GM12801 (cell line): Measurements from ENCODE around the gene DHFR.

Experiments
- TF ChIP-seq, protein P1 (sequence below): IDR thresholded peaks from one replicate; pipeline ENCODE4 v1.5.1; 2011; ENCODE audit warnings: control low read depth; ENCODE audit not compliant: insufficient read length; ENCODE audit errors: extremely low read depth

Gene DHFR

DNA sequence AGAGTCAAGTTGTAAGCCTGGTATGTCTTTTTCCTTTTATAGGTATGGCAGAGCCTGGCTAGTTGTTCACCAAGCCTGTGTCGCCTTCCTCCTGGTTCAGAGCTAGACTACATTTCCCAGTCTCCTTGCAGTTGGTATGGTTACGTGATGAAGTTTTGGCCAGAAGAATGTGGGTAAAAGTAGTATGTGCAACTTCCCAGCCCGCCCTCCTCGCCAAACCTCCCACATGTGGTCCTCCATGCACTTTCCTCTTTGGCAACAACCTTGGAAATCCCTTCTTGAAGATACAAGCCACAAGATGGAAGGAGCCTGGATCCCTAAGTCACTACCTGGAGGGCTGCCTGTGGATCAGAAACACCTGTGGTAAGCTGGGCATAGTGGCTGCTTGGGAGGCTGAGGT is 36.3 kb downstream of the DHFR start:
- TF ChIP-seq, protein P1, sequence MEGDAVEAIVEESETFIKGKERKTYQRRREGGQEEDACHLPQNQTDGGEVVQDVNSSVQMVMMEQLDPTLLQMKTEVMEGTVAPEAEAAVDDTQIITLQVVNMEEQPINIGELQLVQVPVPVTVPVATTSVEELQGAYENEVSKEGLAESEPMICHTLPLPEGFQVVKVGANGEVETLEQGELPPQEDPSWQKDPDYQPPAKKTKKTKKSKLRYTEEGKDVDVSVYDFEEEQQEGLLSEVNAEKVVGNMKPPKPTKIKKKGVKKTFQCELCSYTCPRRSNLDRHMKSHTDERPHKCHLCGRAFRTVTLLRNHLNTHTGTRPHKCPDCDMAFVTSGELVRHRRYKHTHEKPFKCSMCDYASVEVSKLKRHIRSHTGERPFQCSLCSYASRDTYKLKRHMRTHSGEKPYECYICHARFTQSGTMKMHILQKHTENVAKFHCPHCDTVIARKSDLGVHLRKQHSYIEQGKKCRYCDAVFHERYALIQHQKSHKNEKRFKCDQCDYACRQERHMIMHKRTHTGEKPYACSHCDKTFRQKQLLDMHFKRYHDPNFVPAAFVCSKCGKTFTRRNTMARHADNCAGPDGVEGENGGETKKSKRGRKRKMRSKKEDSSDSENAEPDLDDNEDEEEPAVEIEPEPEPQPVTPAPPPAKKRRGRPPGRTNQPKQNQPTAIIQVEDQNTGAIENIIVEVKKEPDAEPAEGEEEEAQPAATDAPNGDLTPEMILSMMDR, result no peak

GRCh38 chr5:80615266-80615914 is 39.4 kb downstream of the DHFR start:
- TF ChIP-seq, protein P1, result no peak

GRCh38 chr5:80609692-80610091 is 45.1 kb downstream of the DHFR start:
- TF ChIP-seq, protein P1, result no peak

DNA sequence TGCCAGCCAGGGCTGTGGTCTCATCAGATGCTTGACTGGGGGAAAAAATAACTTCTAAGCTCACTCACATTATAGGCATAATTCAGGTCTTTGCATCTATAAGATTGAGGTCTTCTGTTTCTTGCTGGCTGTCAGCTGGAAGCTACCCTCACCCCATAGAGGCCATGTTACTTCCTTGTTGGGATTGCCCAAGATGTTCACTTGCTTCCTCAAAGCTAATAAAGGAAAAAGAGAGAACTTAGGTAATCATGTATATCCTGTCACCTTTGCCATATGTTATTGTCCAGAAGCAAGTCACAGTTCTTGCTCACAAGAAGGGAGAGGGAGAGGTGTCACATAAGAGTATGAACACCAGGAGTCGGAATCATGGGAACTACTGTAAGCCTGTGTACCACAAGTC is 46.1 kb downstream of the DHFR start:
- TF ChIP-seq, protein P1, result no peak

- TF ChIP-seq, protein P1, result no peak
Measured at GRCh38 chr5:80607832-80608231, 47.0 kb downstream of the DHFR start.

- TF ChIP-seq, protein P1, result no peak
Measured at GRCh38 chr5:80607343-80607742, 47.4 kb downstream of the DHFR start.

DNA sequence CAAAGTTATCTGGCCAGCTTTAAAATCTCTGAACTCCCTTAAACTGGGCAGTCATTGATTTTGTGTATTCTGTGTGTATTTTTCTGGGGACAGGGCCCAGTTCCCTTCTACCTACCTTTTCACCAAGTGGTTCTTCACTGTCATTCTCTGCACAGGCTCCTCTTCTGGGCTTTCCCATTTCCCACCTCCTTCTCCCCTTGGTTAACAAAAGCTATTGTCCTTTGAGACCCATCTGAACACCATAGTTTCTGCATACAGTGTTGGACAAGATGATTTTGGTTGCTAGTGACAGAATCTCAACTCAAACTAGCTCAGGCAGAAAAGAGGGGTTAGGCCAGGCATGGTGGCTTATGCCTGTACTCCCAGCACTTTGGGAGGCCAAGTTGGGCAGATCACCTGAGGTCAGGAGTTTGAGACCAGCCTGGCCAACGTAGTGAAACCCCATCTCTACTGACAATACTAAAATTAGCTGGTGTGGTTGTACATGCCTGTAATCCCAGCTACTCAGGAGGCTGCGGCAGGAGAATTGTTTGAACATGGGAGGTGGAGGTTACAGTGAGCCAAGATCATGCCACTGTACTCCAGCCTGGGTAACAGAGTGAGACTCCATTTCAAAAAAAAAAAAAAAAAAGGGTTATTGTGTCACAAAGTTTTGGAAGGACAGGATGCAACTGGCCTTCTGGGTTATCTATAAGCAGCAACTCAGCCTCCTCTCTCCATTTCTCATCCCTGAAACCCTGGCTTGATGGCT is 53.7 kb downstream of the DHFR start:
- TF ChIP-seq, protein P1, result no peak
